GM12878 (cell line): ENCODE measurements around the gene C2orf69. TPM values are rescaled to one million over a fixed set of nuclear protein-coding genes. Genes with fewer than 3 reads are reported as not detected.

Source experiments
- ATAC-seq: fragments of 200-7000 bp; cut with Tn5 transposase; 3 replicates; pipeline ENCODE4 v1.9.1; 2020; ENCODE audit warnings: mild to moderate bottlenecking, moderate library complexity
- BruUV-seq: library from RNA; stranded (reverse); fragments of 400-500 nt; replicated peaks from 2 replicates; lab custom pipeline; 2021; lab: Mats Ljungman, UMichigan
- CTCF ChIA-PET: fragments of 300-600 bp; sonication (Branson Sonifier 250); formaldehyde crosslinking; extraction: SDS; loops from one replicate; lab custom pipeline; 2021; ENCODE audit warnings: inconsistent platforms; lab: Yijun Ruan, JAX
- POLR2A ChIA-PET: fragments of 350-600 bp; formaldehyde crosslinking; extraction: SDS; loops from one replicate; lab custom pipeline; 2021; ENCODE audit warnings: inconsistent platforms; lab: Charles Lee
- RAD21 ChIA-PET: fragments of 300-600 bp; sonication (Branson Sonifier 250); formaldehyde crosslinking; loops from one replicate; lab custom pipeline; 2023; ENCODE audit warnings: antibody characterized with exemption; ENCODE audit not compliant: unreplicated experiment; lab: Charles Lee
- SMC1A ChIA-PET: fragments of 300-600 bp; sonication (Branson Sonifier 250); formaldehyde crosslinking; loops from one replicate; lab custom pipeline; 2023; ENCODE audit not compliant: unreplicated experiment, uncharacterized antibody; lab: Charles Lee
- DNase-seq: peaks from one replicate; pipeline ENCODE4 v3.0.0-alpha.2; 2011; ENCODE audit warnings: low read depth, low spot score
- FAIRE-seq: peaks from 3 replicates; lab custom pipeline; 2011; peaks lifted over from hg19 to GRCh38; lab: Jason Lieb, UNC
- H2AFZ ChIP-seq: 2 replicates; pipeline ENCODE4 v1.6.0; 2011; ENCODE audit warnings: low read depth, low read length, control low read depth; ENCODE audit not compliant: control insufficient read depth
- H3K27ac ChIP-seq: 2 replicates; pipeline ENCODE4 v1.5.1; 2011; ENCODE audit warnings: control low read depth; ENCODE audit not compliant: control insufficient read depth, insufficient read depth
- H3K27me3 ChIP-seq, 2 experiments: replicated peaks in 1 of 2; 2 replicates each; pipeline versions ENCODE4 v1.6.0 to v1.6.1; 2011; ENCODE audit warnings: low read length in 1 of 2; ENCODE audit not compliant: control insufficient read depth in 2 of 2, insufficient read depth in 2 of 2
- H3K36me3 ChIP-seq, 2 experiments: 2 replicates each; pipeline ENCODE4 v1.5.1; 2011; ENCODE audit warnings: low read length in 1 of 2; ENCODE audit not compliant: control insufficient read depth in 2 of 2, insufficient read depth in 2 of 2
- H3K4me1 ChIP-seq: 2 replicates; pipeline ENCODE4 v1.6.1; 2011; ENCODE audit warnings: mild to moderate bottlenecking, low read length, moderate library complexity, mixed read lengths; ENCODE audit not compliant: control insufficient read depth, insufficient read depth
- H3K4me2 ChIP-seq: 2 replicates; pipeline ENCODE4 v1.6.0; 2011; ENCODE audit warnings: control low read depth; ENCODE audit not compliant: control insufficient read depth, insufficient read depth
- H3K4me3 ChIP-seq: fragments of 200-600 bp; sonication (generic); 2 replicates; pipeline ENCODE4 v1.5.1; 2016
- H3K79me2 ChIP-seq: 2 replicates; pipeline ENCODE4 v1.6.0; 2011; ENCODE audit warnings: low read length; ENCODE audit not compliant: control insufficient read depth, insufficient read depth
- H3K9ac ChIP-seq: 2 replicates; pipeline ENCODE4 v1.8.0; 2011; ENCODE audit warnings: low read length, control low read depth, mixed read lengths; ENCODE audit not compliant: control insufficient read depth, insufficient read depth
- H3K9me3 ChIP-seq: replicated peaks from 3 replicates; pipeline ENCODE4 v1.5.1; 2011; ENCODE audit warnings: mild to moderate bottlenecking, low read length; ENCODE audit not compliant: control insufficient read depth, insufficient read depth
- H4K20me1 ChIP-seq: 2 replicates; pipeline ENCODE4 v1.6.0; 2011; ENCODE audit not compliant: control insufficient read depth, insufficient read depth
- BACH1 ChIP-seq: fragments of 450-650 bp; IDR thresholded peaks from 2 replicates; pipeline ENCODE4 v1.6.1; 2017; ENCODE audit warnings: mild to moderate bottlenecking, borderline replicate concordance
- BCL11A ChIP-seq: IDR thresholded peaks from 2 replicates; pipeline ENCODE4 v1.6.1; 2011; ENCODE audit warnings: low read depth, low read length
- BRCA1 ChIP-seq: IDR thresholded peaks from 2 replicates; pipeline ENCODE4 v1.6.1; 2011; ENCODE audit warnings: low read depth, low read length, improper control_type of control experiment
- CBX3 ChIP-seq: fragments of 200-600 bp; sonication (generic); IDR thresholded peaks from 2 replicates; pipeline ENCODE4 v1.6.1; 2016; ENCODE audit warnings: low read depth, borderline replicate concordance
- CHD2 ChIP-seq: IDR thresholded peaks from 2 replicates; pipeline ENCODE4 v1.6.1; 2011; ENCODE audit warnings: low read depth, low read length, improper control_type of control experiment, borderline replicate concordance
- CHD4 ChIP-seq: fragments of 200-600 bp; sonication (generic); IDR thresholded peaks from 2 replicates; pipeline ENCODE4 v1.6.1; 2016; ENCODE audit warnings: mild to moderate bottlenecking
- CREM ChIP-seq: IDR thresholded peaks from 2 replicates; pipeline ENCODE4 v1.6.1; 2014; ENCODE audit warnings: antibody characterized with exemption, low read depth
- E2F4 ChIP-seq: IDR thresholded peaks from 2 replicates; pipeline ENCODE4 v1.6.1; 2012; ENCODE audit warnings: low read depth, low read length, improper control_type of control experiment
- FOXM1 ChIP-seq: IDR thresholded peaks from 2 replicates; pipeline ENCODE4 v1.6.1; 2012; ENCODE audit warnings: low read depth, mild to moderate bottlenecking, inconsistent platforms, low read length, moderate library complexity
- HSF1 ChIP-seq: fragments of 150-350 bp; IDR thresholded peaks from 2 replicates; pipeline ENCODE4 v1.6.1; 2014; ENCODE audit warnings: mild to moderate bottlenecking, low read depth, low read length
- POLR2A ChIP-seq: IDR thresholded peaks from 2 replicates; pipeline ENCODE4 v1.6.1; 2011; ENCODE audit warnings: low read depth, mild to moderate bottlenecking, low read length
- RFX5 ChIP-seq: IDR thresholded peaks from 2 replicates; pipeline ENCODE4 v1.6.1; 2011; ENCODE audit warnings: low read depth, low read length, improper control_type of control experiment
- SIX5 ChIP-seq: IDR thresholded peaks from 2 replicates; pipeline ENCODE4 v1.6.1; 2011; ENCODE audit warnings: mild to moderate bottlenecking, low read depth, low read length, moderate library complexity; ENCODE audit not compliant: severe bottlenecking
- SMARCA5 ChIP-seq: fragments of 450-650 bp; IDR thresholded peaks from 2 replicates; pipeline ENCODE4 v1.6.1; 2017; ENCODE audit warnings: mild to moderate bottlenecking
- SMC3 ChIP-seq: IDR thresholded peaks from 2 replicates; pipeline ENCODE4 v1.6.1; 2011; ENCODE audit warnings: low read length, improper control_type of control experiment, borderline replicate concordance
- SPI1 ChIP-seq: IDR thresholded peaks from 2 replicates; pipeline ENCODE4 v1.6.1; 2011; ENCODE audit warnings: low read depth, mild to moderate bottlenecking, low read length, moderate library complexity, borderline replicate concordance; ENCODE audit not compliant: insufficient read depth
- SUPT20H ChIP-seq: IDR thresholded peaks from 2 replicates; pipeline ENCODE4 v1.6.1; 2011; ENCODE audit warnings: low read depth, mild to moderate bottlenecking, low read length, moderate library complexity, borderline replicate concordance; ENCODE audit not compliant: control insufficient read depth
- TCF7 ChIP-seq: IDR thresholded peaks from 2 replicates; pipeline ENCODE4 v1.6.1; 2014; ENCODE audit warnings: antibody characterized with exemption, borderline replicate concordance
- USF2 ChIP-seq: IDR thresholded peaks from 2 replicates; pipeline ENCODE4 v1.6.1; 2011; ENCODE audit warnings: low read depth, low read length, improper control_type of control experiment, borderline replicate concordance
- YY1 ChIP-seq: IDR thresholded peaks from 2 replicates; pipeline ENCODE4 v1.6.1; 2011; ENCODE audit warnings: low read depth, mild to moderate bottlenecking, low read length
- ZNF207 ChIP-seq: fragments of 450-650 bp; IDR thresholded peaks from 2 replicates; pipeline ENCODE4 v1.6.1; 2014; ENCODE audit warnings: antibody characterized with exemption, mild to moderate bottlenecking, borderline replicate concordance
- ZNF274 ChIP-seq: IDR thresholded peaks from one replicate; pipeline ENCODE4 v1.8.0; 2011; ENCODE audit not compliant: insufficient read length, insufficient read depth
- WGBS: methylation state at CpG from one replicate; pipeline ENCODE4 v1.1.6; 2016; ENCODE audit warnings: low lambda C conversion rate; ENCODE audit not compliant: insufficient replicate concordance, insufficient coverage; ENCODE audit errors: missing lambda C conversion rate; 5-methylcytosine and 5-hydroxymethylcytosine counted together
- in situ Hi-C: fragments of 300-500 bp; cut with MboI; formaldehyde crosslinking; loops from 9 replicates; pipeline ENCODE4 v1.14.3; 2018; ENCODE audit warnings: mixed read lengths
- intact Hi-C: fragments of 100-400 bp; cut with micrococcal nuclease; formaldehyde crosslinking; loops from one replicate; pipeline ENCODE4 v1.14.2; 2022; ENCODE audit not compliant: unreplicated experiment
- polyA plus RNA-seq, 11 experiments: library from polyadenylated mRNA; depleted of rRNA in 4 of 11; unstranded in 6 of 11; stranded (reverse) in 5 of 11; fragments of >200 nt; fragmentation: Nextera tagmentation in 4 of 11; fragmentation: Illumina TruSeq in 1 of 11; extraction: Ambion mirVana in 4 of 11; extraction: Trizol in 1 of 11; gene quantifications; 1 replicate in 1 of 11; 2 replicates in 10 of 11; pipeline versions ENCODE4 v1.2.1 to v1.2.3, GENCODE V29; 2011 to 2016; ENCODE audit warnings: inconsistent platforms in 2 of 11, missing spikeins in 2 of 11, low read depth in 1 of 11
- total RNA-seq, 4 experiments: library from RNA; depleted of rRNA in 3 of 4; stranded (reverse); fragments of >200 nt in 3 of 4; fragmentation: Illumina TruSeq in 1 of 4; extraction: Trizol in 1 of 4; gene quantifications; 2 replicates each; pipeline versions ENCODE4 v1.2.1 to v1.2.3, GENCODE V29; 2013 to 2021

Gene C2orf69
- total and polyA plus RNA-seq, 10 of the 15 experiments (the other 5 are each of a cell fraction or from before 2014, with no cell fraction given), result 6.3 to 20.3 (median 11.1) TPM

- ChIA-PET SMC1A (interaction anchor here (1.1 kb wide), 1 partner anchor 32 kb away, joined by 3 read pairs; no protein-coding TSS in a partner anchor), CTCF (interaction anchor here (1.0 kb wide), 1 partner anchor 1277 kb away, joined by 3 read pairs; no protein-coding TSS in a partner anchor), POLR2A (no interaction called here), RAD21 (interaction anchor here (0.9 kb wide), 1 partner anchor 516 kb away, joined by 3 read pairs; no protein-coding TSS in a partner anchor)
- Histone ChIP-seq H4K20me1 (no peaks in the 10 kb centered on the region; the same call in 1 of the 2 replicates), H3K4me1 (peaks cover 9% of the 10 kb centered on the region), H3K36me3 (peaks cover 0 to 5% of the 10 kb centered on the region in 2 experiments; a peak in 2 of 4 replicates), H3K4me2 (peak within 1 kb of the TSS; percentile 70), H3K27ac (peak within 1 kb of the TSS; percentile 98), H2AFZ (peak within 1 kb of the TSS; percentile 94), H3K9me3 (no peaks in the 10 kb centered on the region), H3K4me3 (peak within 1 kb of the TSS; percentile 98), H3K79me2 (peaks cover 73% of the 10 kb centered on the region), H3K27me3 (no peaks in the 10 kb centered on the region), H3K9ac (peak within 1 kb of the TSS; percentile 95)
- under 1% methylated on average over 64 of the region's 64 CpGs for WGBS
- peak; percentile 78 for FAIRE-seq
- intact Hi-C loops (loop anchor here (2.0 to 10.0 kb wide), 3 partner anchors 45 to 1179 kb away; partner anchors contain the start of genes BZW1 and C2orf69), in situ Hi-C loops (no loop called here)
- ATAC-seq, result peak; percentile 88
- no TSS peak for BruUV-seq
- peak; percentile 33 for DNase-seq
- no peak for TF ChIP-seq ZNF274
- peak; percentile 57; the same call in 1 of the 2 replicates for TF ChIP-seq BACH1
- no peak for TF ChIP-seq SIX5
- TF ChIP-seq USF2, result no peak
- peak; percentile 68; the same call in 1 of the 2 replicates for TF ChIP-seq TCF7
- no peak for TF ChIP-seq BRCA1
- no peak for TF ChIP-seq SUPT20H
- TF ChIP-seq CREM, result peak; percentile 74; the same call in 1 of the 2 replicates
- 0 out of 2 replicates have a peak, but pooled peaks have one; percentile 13 for TF ChIP-seq SMARCA5
- 0 out of 2 replicates have a peak, but pooled peaks have one; percentile 29 for TF ChIP-seq HSF1
- no peak for TF ChIP-seq SMC3
- TF ChIP-seq RFX5, result no peak
- no peak for TF ChIP-seq E2F4
- peak; percentile 32; the same call in 1 of the 2 replicates for TF ChIP-seq CHD2
- TF ChIP-seq POLR2A, result peak; percentile 94
- TF ChIP-seq FOXM1, result no peak
- TF ChIP-seq BCL11A, result no peak
- peak; percentile 96 for TF ChIP-seq YY1
- no peak for TF ChIP-seq SPI1
- TF ChIP-seq CBX3, result no peak
- peak; percentile 100 for TF ChIP-seq ZNF207
- no peak for TF ChIP-seq CHD4
Measured at GRCh38 chr2:199955339-199956061, 44.4 kb downstream of the C2orf69 start, which contains the start of the genes MAIP1 and TYW5. MAIP1 (plus strand) TSS chr2:199955582; CDS start chr2:199955799, 217 bp downstream. TYW5 (minus strand) TSS chr2:199955491; CDS start chr2:199955470, 21 bp downstream.
